K562 (cell line): ENCODE measurements around the gene SIGMAR1. TPM values are rescaled to one million over a fixed set of nuclear protein-coding genes. Genes with fewer than 3 reads are reported as not detected.

Source experiments
- DDX20 ChIP-seq: fragments of 450-650 bp; IDR thresholded peaks from 2 replicates; pipeline ENCODE4 v1.6.1; 2016; ENCODE audit warnings: missing genetic modification characterization, low read depth, mild to moderate bottlenecking, missing compliant biosample characterization, moderate library complexity
- ETV5 ChIP-seq: sonication (generic); formaldehyde crosslinking; IDR thresholded peaks from 2 replicates; pipeline ENCODE4 v1.4.0; 2020; ENCODE audit warnings: low read depth, mild to moderate bottlenecking, missing genetic modification reagents
- FOXA1 ChIP-seq: fragments of 450-650 bp; IDR thresholded peaks from 2 replicates; pipeline ENCODE4 v1.6.1; 2016; ENCODE audit warnings: mild to moderate bottlenecking, borderline replicate concordance
- FOXK1 ChIP-seq: sonication (generic); formaldehyde crosslinking; IDR thresholded peaks from 2 replicates; pipeline ENCODE4 v1.8.0; 2022; ENCODE audit warnings: missing genetic modification reagents, mild to moderate bottlenecking, borderline replicate concordance
- HDAC1 ChIP-seq, 2 experiments: fragments of 450-650 bp; IDR thresholded peaks; 2 replicates each; pipeline ENCODE4 v1.6.1; 2016 to 2017; ENCODE audit warnings: inconsistent platforms in 1 of 2, mild to moderate bottlenecking in 1 of 2, moderate library complexity in 1 of 2
- NEUROD1 ChIP-seq: fragments of 150-350 bp; IDR thresholded peaks from 2 replicates; pipeline ENCODE4 v1.6.1; 2014; ENCODE audit warnings: borderline replicate concordance, low read length, low read depth; ENCODE audit not compliant: partially characterized antibody
- NFRKB ChIP-seq: fragments of 450-650 bp; IDR thresholded peaks from 2 replicates; pipeline ENCODE4 v1.6.1; 2016; ENCODE audit warnings: low read depth
- NFXL1 ChIP-seq: fragments of 450-650 bp; formaldehyde crosslinking; IDR thresholded peaks from 2 replicates; pipeline ENCODE4 v1.4.0; 2021; ENCODE audit warnings: mild to moderate bottlenecking
- NKRF ChIP-seq: fragments of 450-650 bp; IDR thresholded peaks from 2 replicates; pipeline ENCODE4 v1.6.1; 2016; ENCODE audit warnings: borderline replicate concordance
- POLR2A ChIP-seq: fragments of 450-650 bp; conservative IDR thresholded peaks from 2 replicates; pipeline ENCODE4 v1.6.1; 2016
- PRPF4 ChIP-seq: fragments of 200-400 bp; formaldehyde crosslinking; IDR thresholded peaks from one replicate; pipeline ENCODE4 v1.6.1; 2017; ENCODE audit warnings: low read length, low read depth, mild to moderate bottlenecking; ENCODE audit not compliant: insufficient read depth, poor library complexity, severe bottlenecking
- RAD51 ChIP-seq: fragments of 450-650 bp; IDR thresholded peaks from 2 replicates; pipeline ENCODE4 v1.7.1; 2016; ENCODE audit warnings: low read depth, mild to moderate bottlenecking, borderline replicate concordance
- SMAD2 ChIP-seq: fragments of 150-350 bp; IDR thresholded peaks from 2 replicates; pipeline ENCODE4 v1.6.1; 2014; ENCODE audit warnings: low read depth, mild to moderate bottlenecking, low read length
- SOX6 ChIP-seq: fragments of 450-650 bp; IDR thresholded peaks from 2 replicates; pipeline ENCODE4 v1.6.1; 2014; ENCODE audit warnings: mild to moderate bottlenecking
- THRAP3 ChIP-seq: fragments of 450-650 bp; IDR thresholded peaks from 2 replicates; pipeline ENCODE4 v1.6.1; 2016; ENCODE audit warnings: mild to moderate bottlenecking, inconsistent platforms, borderline replicate concordance
- TSHZ1 ChIP-seq: fragments of 250-450 bp; sonication (Bioruptor Pico); IDR thresholded peaks from 2 replicates; pipeline ENCODE4 v1.4.0; 2020; ENCODE audit warnings: mild to moderate bottlenecking, moderate library complexity
- XRCC5 ChIP-seq: fragments of 200-400 bp; formaldehyde crosslinking; IDR thresholded peaks from 2 replicates; pipeline ENCODE4 v1.6.1; 2017; ENCODE audit warnings: low read depth, mild to moderate bottlenecking, low read length
- ZBTB34 ChIP-seq: fragments of 250-450 bp; sonication (Bioruptor Pico); IDR thresholded peaks from 2 replicates; pipeline ENCODE4 v1.8.0; 2021; ENCODE audit warnings: mild to moderate bottlenecking, moderate library complexity
- ZC3H4 ChIP-seq: sonication (generic); formaldehyde crosslinking; IDR thresholded peaks from 2 replicates; pipeline ENCODE4 v1.9.0; 2021; ENCODE audit warnings: missing genetic modification reagents, borderline replicate concordance
- ZNF263 ChIP-seq: sonication (generic); formaldehyde crosslinking; IDR thresholded peaks from 2 replicates; pipeline ENCODE4 v1.8.0; 2022; ENCODE audit warnings: mild to moderate bottlenecking, missing genetic modification reagents, borderline replicate concordance
- ZNF507 ChIP-seq: conservative IDR thresholded peaks from 2 replicates; pipeline ENCODE4 v1.6.1; 2017; ENCODE audit warnings: missing genetic modification characterization, missing compliant biosample characterization
- ZNF551 ChIP-seq: fragments of 250-450 bp; sonication (Bioruptor Pico); IDR thresholded peaks from 2 replicates; pipeline ENCODE4 v1.5.0; 2021; ENCODE audit warnings: mild to moderate bottlenecking, moderate library complexity
- ZNF77 ChIP-seq: fragments of 250-450 bp; sonication (Bioruptor Pico); IDR thresholded peaks from 2 replicates; pipeline ENCODE4 v1.5.0; 2020
- polyA plus RNA-seq, 8 experiments: library from polyadenylated mRNA; depleted of rRNA in 4 of 8; stranded (reverse) in 5 of 8; unstranded in 3 of 8; fragments of >200 nt; fragmentation: Nextera tagmentation in 2 of 8; fragmentation: Illumina TruSeq in 1 of 8; extraction: Ambion mirVana in 2 of 8; extraction: Trizol in 1 of 8; gene quantifications; 2 replicates each; pipeline versions ENCODE4 v1.2.1 to v1.2.3, GENCODE V29; 2011 to 2014; ENCODE audit warnings: inconsistent platforms in 1 of 8, missing spikeins in 1 of 8
- total RNA-seq, 7 experiments: library from RNA; depleted of rRNA in 6 of 7; stranded (reverse); fragments of >200 nt in 6 of 7; fragmentation: Illumina TruSeq in 2 of 7; extraction: Trizol in 2 of 7; gene quantifications; 2 replicates each; pipeline versions ENCODE4 v1.2.1 to v1.2.3, GENCODE V29; 2011 to 2021; ENCODE audit warnings: low replicate concordance in 1 of 7

The SIGMAR1 gene
- total and polyA plus RNA-seq, 9 of the 15 experiments (the other 6 are each of a cell fraction or from before 2014, with no cell fraction given) = 6.9 to 80.0 (median 35.2) TPM

GRCh38 chr9:34664281-34665066, 26.9 kb upstream of the SIGMAR1 start (continued):
- TF ChIP-seq RAD51 (no peak), XRCC5 (peak; percentile 60; the same call in 1 of the 2 replicates), THRAP3 (no peak), ZNF77 (no peak), NEUROD1 (peak; percentile 28), TSHZ1 (CRISPR knock-in tag) (no peak), FOXA1 (no peak), DDX20 (tag) (no peak), ZNF263 (CRISPR knock-in tag) (peak; percentile 11; the same call in 1 of the 2 replicates), ZBTB34 (CRISPR knock-in tag) (no peak), ETV5 (0 out of 2 replicates have a peak, but pooled peaks have one; percentile 30), NKRF (no peak), ZNF551 (CRISPR knock-in tag) (no peak), POLR2A (no peak), NFRKB (no peak), FOXK1 (no peak), NFXL1 (CRISPR knock-in tag) (no peak), ZC3H4 (no peak), PRPF4 (no peak), HDAC1 (IDR thresholded peaks at IDR 0.05) (no peak), SMAD2 (no peak), SOX6 (0 out of 2 replicates have a peak, but pooled peaks have one; percentile 15), ZNF507 (no peak)
